GM12872 (cell line): Measurements from ENCODE around the gene CDH12.

ENCODE experiments used
- CTCF ChIP-seq: IDR thresholded peaks from 3 replicates; pipeline ENCODE4 v1.5.1; 2011; ENCODE audit warnings: low read depth, mild to moderate bottlenecking, low read length, moderate library complexity; ENCODE audit not compliant: insufficient read depth

Gene CDH12

GRCh38 chr5:22835686-22836085 is 17.5 kb downstream of the CDH12 start:
- no peak for TF ChIP-seq CTCF

GRCh38 chr5:22793463-22793862 is 59.7 kb downstream of the CDH12 start:
- no peak for TF ChIP-seq CTCF

GRCh38 chr5:22787807-22788206 is 65.3 kb downstream of the CDH12 start:
- TF ChIP-seq CTCF: no peak

GRCh38 chr5:22787398-22787797 is 65.7 kb downstream of the CDH12 start:
- TF ChIP-seq CTCF: no peak

- TF ChIP-seq CTCF: no peak
These were observed 72.4 kb downstream of the CDH12 start for GRCh38 chr5:22780756-22781155.

GRCh38 chr5:22779499-22779898 is 73.6 kb downstream of the CDH12 start:
- TF ChIP-seq CTCF: no peak

GRCh38 chr5:22776285-22776684 is 76.9 kb downstream of the CDH12 start:
- TF ChIP-seq CTCF: no peak

- no peak for TF ChIP-seq CTCF
These were observed 88.4 kb downstream of the CDH12 start for GRCh38 chr5:22764736-22765135.
